Measurements from ENCODE around the gene CELA2A. TPM values are rescaled to one million over a fixed set of nuclear protein-coding genes. Genes with fewer than 3 reads are reported as not detected.

CELA2A gene
- total RNA-seq, 1 experiment from 2014 or later: not detected

GRCh38 chr1:15453734-15454133, 2.8 kb upstream of the CELA2A start:
- no peaks in the 10 kb centered on the region for H3K36me3 ChIP-seq (ENCODE audit: insufficient read depth, low read length, poor library complexity, severe bottlenecking)
- CTCF ChIA-PET: no interaction called here
- DNase-seq (ENCODE audit: low spot score): no peak
- H3K27ac ChIP-seq (ENCODE audit: low read depth, low read length, poor library complexity, severe bottlenecking): no peak overlapping the region
- TF ChIP-seq EZH2 (IDR thresholded peaks at IDR 0.05; ENCODE audit: borderline replicate concordance, low read depth, low read length, poor library complexity, severe bottlenecking) (no peak), CTCF (conservative IDR thresholded peaks at IDR 0.05; ENCODE audit: low read depth, low read length) (no peak)
- no peaks in the 10 kb centered on the region for H3K27me3 ChIP-seq (replicated peaks; ENCODE audit: insufficient read depth, low read depth, low read length, poor library complexity)
- POLR2A ChIA-PET (ENCODE audit: low non-redundant PET): no interaction called here
- intact Hi-C loops (cut with micrococcal nuclease; ENCODE audit: unreplicated experiment): no loop called here
- H3K4me3 ChIP-seq (ENCODE audit: low read depth, low read length, poor library complexity, severe bottlenecking): no peak overlapping the region
- no peaks in the 10 kb centered on the region for H3K4me1 ChIP-seq (ENCODE audit: insufficient read depth, low read length, poor library complexity, severe bottlenecking)
- H3K9me3 ChIP-seq (ENCODE audit: low read depth, low read length, poor library complexity, severe bottlenecking): no peaks in the 10 kb centered on the region
- no TSS peak for BruUV-seq (replicated peaks)

- H3K4me3 ChIP-seq (ENCODE audit: low read depth, low read length, poor library complexity, severe bottlenecking): no peak overlapping the region
- H3K9me3 ChIP-seq (ENCODE audit: low read depth, low read length, poor library complexity, severe bottlenecking): no peaks in the 10 kb centered on the region
- H3K36me3 ChIP-seq (ENCODE audit: insufficient read depth, low read length, poor library complexity, severe bottlenecking): no peaks in the 10 kb centered on the region
- no peak overlapping the region for H3K27ac ChIP-seq (ENCODE audit: low read depth, low read length, poor library complexity, severe bottlenecking)
- DNase-seq (ENCODE audit: low spot score): no peak
- no peaks in the 10 kb centered on the region for H3K4me1 ChIP-seq (ENCODE audit: insufficient read depth, low read length, poor library complexity, severe bottlenecking)
- H3K27me3 ChIP-seq (replicated peaks; ENCODE audit: insufficient read depth, low read depth, low read length, poor library complexity): no peaks in the 10 kb centered on the region
- no peak for TF ChIP-seq EZH2 (IDR thresholded peaks at IDR 0.05; ENCODE audit: borderline replicate concordance, low read depth, low read length, poor library complexity, severe bottlenecking)
- TF ChIP-seq CTCF (conservative IDR thresholded peaks at IDR 0.05; ENCODE audit: low read depth, low read length): no peak
- intact Hi-C loops (cut with micrococcal nuclease; ENCODE audit: unreplicated experiment): no loop called here
- POLR2A ChIA-PET (ENCODE audit: low non-redundant PET): no interaction called here
- CTCF ChIA-PET: no interaction called here
- BruUV-seq (replicated peaks): no TSS peak
Measured at GRCh38 chr1:15454256-15454655, 2.3 kb upstream of the CELA2A start.

- H3K36me3 ChIP-seq (ENCODE audit: insufficient read depth, low read length, poor library complexity, severe bottlenecking): no peaks in the 10 kb centered on the region
- intact Hi-C loops (cut with micrococcal nuclease; ENCODE audit: unreplicated experiment): no loop called here
- no TSS peak for BruUV-seq (replicated peaks)
- no peaks in the 10 kb centered on the region for H3K27me3 ChIP-seq (replicated peaks; ENCODE audit: insufficient read depth, low read depth, low read length, poor library complexity)
- H3K4me3 ChIP-seq (ENCODE audit: low read depth, low read length, poor library complexity, severe bottlenecking): no peak overlapping the region
- ChIA-PET CTCF (interaction anchor here (0.6 kb wide), 1 partner anchor 183 kb away, joined by 4 read pairs; no protein-coding TSS in a partner anchor), POLR2A (ENCODE audit: low non-redundant PET) (no interaction called here)
- H3K9me3 ChIP-seq (ENCODE audit: low read depth, low read length, poor library complexity, severe bottlenecking): no peaks in the 10 kb centered on the region
- DNase-seq (ENCODE audit: low spot score): no peak
- H3K4me1 ChIP-seq (ENCODE audit: insufficient read depth, low read length, poor library complexity, severe bottlenecking): peaks cover 11% of the 10 kb centered on the region
- TF ChIP-seq CTCF (conservative IDR thresholded peaks at IDR 0.05; ENCODE audit: low read depth, low read length) (no peak), EZH2 (IDR thresholded peaks at IDR 0.05; ENCODE audit: borderline replicate concordance, low read depth, low read length, poor library complexity, severe bottlenecking) (no peak)
- H3K27ac ChIP-seq (ENCODE audit: low read depth, low read length, poor library complexity, severe bottlenecking): no peak overlapping the region
Measured at GRCh38 chr1:15455522-15455921, 1.0 kb upstream of the CELA2A start.

Data from A673 (cell line).